ENCODE results near the gene SP3. TPM values are rescaled to one million over a fixed set of nuclear protein-coding genes. Genes with fewer than 3 reads are reported as not detected.

Gene SP3
- total RNA-seq, 4 donors from 2014 or later: 69.7 to 94.3 (median 87.6) TPM

GRCh38 chr2:173874003-173874893, 90.9 kb downstream of the SP3 start:
- no peak for ATAC-seq
- 64 to 81% methylated on average over 6 to 10 of the region's 13 CpGs for WGBS, 2 donors (ENCODE audit: low coverage in 1 of 2)
- H3K27ac ChIP-seq: no peak overlapping the region
- H3K4me3 ChIP-seq: no peak overlapping the region
- TF ChIP-seq EP300 (IDR thresholded peaks at IDR 0.05) (no peak), POLR2A (IDR thresholded peaks at IDR 0.05) (no peak), POLR2AphosphoS5 (IDR thresholded peaks at IDR 0.05) (no peak)
- TF ChIP-seq, protein P1, sequence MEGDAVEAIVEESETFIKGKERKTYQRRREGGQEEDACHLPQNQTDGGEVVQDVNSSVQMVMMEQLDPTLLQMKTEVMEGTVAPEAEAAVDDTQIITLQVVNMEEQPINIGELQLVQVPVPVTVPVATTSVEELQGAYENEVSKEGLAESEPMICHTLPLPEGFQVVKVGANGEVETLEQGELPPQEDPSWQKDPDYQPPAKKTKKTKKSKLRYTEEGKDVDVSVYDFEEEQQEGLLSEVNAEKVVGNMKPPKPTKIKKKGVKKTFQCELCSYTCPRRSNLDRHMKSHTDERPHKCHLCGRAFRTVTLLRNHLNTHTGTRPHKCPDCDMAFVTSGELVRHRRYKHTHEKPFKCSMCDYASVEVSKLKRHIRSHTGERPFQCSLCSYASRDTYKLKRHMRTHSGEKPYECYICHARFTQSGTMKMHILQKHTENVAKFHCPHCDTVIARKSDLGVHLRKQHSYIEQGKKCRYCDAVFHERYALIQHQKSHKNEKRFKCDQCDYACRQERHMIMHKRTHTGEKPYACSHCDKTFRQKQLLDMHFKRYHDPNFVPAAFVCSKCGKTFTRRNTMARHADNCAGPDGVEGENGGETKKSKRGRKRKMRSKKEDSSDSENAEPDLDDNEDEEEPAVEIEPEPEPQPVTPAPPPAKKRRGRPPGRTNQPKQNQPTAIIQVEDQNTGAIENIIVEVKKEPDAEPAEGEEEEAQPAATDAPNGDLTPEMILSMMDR (IDR thresholded peaks at IDR 0.05): no peak
- H3K4me1 ChIP-seq: no peaks in the 10 kb centered on the region
- H3K27me3 ChIP-seq: peaks cover 6% of the 10 kb centered on the region
- no peaks in the 10 kb centered on the region for H3K9me3 ChIP-seq
- no peaks in the 10 kb centered on the region for H3K36me3 ChIP-seq

DNA sequence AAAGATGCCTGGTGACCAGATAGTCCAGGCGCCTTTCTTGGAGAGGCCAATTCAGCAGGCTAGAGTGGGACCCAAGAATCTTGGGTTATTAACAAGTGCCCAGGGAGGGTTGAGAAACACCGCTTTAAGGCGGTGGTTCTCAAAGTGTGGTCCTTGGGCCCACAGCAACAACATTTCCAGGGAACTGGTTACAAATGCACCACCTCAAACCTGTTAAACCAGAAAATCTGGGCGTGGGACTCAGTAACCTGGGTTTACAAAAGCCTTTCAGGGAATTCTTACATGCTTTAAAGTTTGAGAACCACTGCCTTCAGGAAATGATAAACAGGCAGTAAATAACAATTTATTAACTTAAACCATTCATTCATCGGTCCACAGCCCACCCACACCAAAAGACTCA, 92.5 kb downstream of the SP3 start:
- Histone ChIP-seq H3K27ac (no peak overlapping the region), H3K4me1 (no peaks in the 10 kb centered on the region), H3K9me3 (no peaks in the 10 kb centered on the region), H3K36me3 (no peaks in the 10 kb centered on the region), H3K4me3 (no peak overlapping the region), H3K27me3 (peaks cover 5% of the 10 kb centered on the region)
- TF ChIP-seq, protein P1 (IDR thresholded peaks at IDR 0.05): no peak
- no peak for TF ChIP-seq EP300 (IDR thresholded peaks at IDR 0.05)
- no peak for TF ChIP-seq POLR2AphosphoS5 (IDR thresholded peaks at IDR 0.05)
- no peak for TF ChIP-seq POLR2A (IDR thresholded peaks at IDR 0.05)
- ATAC-seq: no peak
- WGBS, 2 donors (ENCODE audit: low coverage in 1 of 2): 80 to 88% methylated on average over 2 of the region's 5 CpGs

GRCh38 chr2:173869244-173870229, 95.6 kb downstream of the SP3 start:
- peaks cover 5% of the 10 kb centered on the region for H3K27me3 ChIP-seq
- no peaks in the 10 kb centered on the region for H3K36me3 ChIP-seq
- H3K4me3 ChIP-seq: no peak overlapping the region
- H3K4me1 ChIP-seq: no peaks in the 10 kb centered on the region
- H3K9me3 ChIP-seq: no peaks in the 10 kb centered on the region
- ATAC-seq: no peak
- TF ChIP-seq POLR2A (IDR thresholded peaks at IDR 0.05): no peak
- no peak for TF ChIP-seq EP300 (IDR thresholded peaks at IDR 0.05)
- TF ChIP-seq, protein P1 (IDR thresholded peaks at IDR 0.05): no peak
- TF ChIP-seq POLR2AphosphoS5 (IDR thresholded peaks at IDR 0.05): no peak
- WGBS, 2 donors (ENCODE audit: low coverage in 1 of 2): 72 to 74% methylated on average over 6 to 8 of the region's 8 CpGs
- no peak overlapping the region for H3K27ac ChIP-seq

DNA sequence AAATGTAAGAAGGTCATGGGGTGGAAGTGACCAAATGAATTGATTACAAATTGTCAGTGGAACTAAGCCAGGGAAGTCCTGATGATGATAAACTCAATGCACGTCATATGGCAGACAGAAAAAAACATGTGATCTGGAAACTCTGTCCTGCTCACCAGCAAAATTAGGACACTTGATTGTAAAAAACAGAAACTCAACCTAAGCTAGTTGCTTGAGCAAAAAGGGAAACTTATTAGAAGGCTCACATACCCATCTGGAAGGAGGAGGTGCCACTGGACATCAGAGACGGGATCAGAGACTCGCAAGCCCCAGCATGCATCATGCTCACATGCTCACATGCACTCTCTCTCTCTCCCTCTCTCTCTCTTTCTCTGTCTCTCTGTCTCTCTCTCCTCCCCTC, 96.8 kb downstream of the SP3 start:
- TF ChIP-seq, protein P1 (IDR thresholded peaks at IDR 0.05): no peak
- no peak for TF ChIP-seq POLR2AphosphoS5 (IDR thresholded peaks at IDR 0.05)
- no peak for TF ChIP-seq POLR2A (IDR thresholded peaks at IDR 0.05)
- no peak for TF ChIP-seq EP300 (IDR thresholded peaks at IDR 0.05)
- no peaks in the 10 kb centered on the region for H3K9me3 ChIP-seq
- H3K36me3 ChIP-seq: no peaks in the 10 kb centered on the region
- no peak for ATAC-seq
- 60 to 79% methylated on average over 3 of the region's 3 CpGs for WGBS, 2 donors (ENCODE audit: low coverage in 1 of 2)
- no peak overlapping the region for H3K27ac ChIP-seq
- H3K27me3 ChIP-seq: peaks cover 5% of the 10 kb centered on the region
- H3K4me1 ChIP-seq: no peaks in the 10 kb centered on the region
- no peak overlapping the region for H3K4me3 ChIP-seq

Data from gastroesophageal sphincter (tissue), 4 donors.